ENCODE measurements around the gene WSB1.
"Not testable (repeated sequence)": the region's sequence is repeated elsewhere in the genome, so short reads cannot be mapped to it uniquely, and the experiment has no call there.

WSB1 gene

GRCh38 chr17:27265333-27265732, 28.6 kb upstream of the WSB1 start:
- H3K27ac Mint-ChIP-seq, result no peak overlapping the region

DNA sequence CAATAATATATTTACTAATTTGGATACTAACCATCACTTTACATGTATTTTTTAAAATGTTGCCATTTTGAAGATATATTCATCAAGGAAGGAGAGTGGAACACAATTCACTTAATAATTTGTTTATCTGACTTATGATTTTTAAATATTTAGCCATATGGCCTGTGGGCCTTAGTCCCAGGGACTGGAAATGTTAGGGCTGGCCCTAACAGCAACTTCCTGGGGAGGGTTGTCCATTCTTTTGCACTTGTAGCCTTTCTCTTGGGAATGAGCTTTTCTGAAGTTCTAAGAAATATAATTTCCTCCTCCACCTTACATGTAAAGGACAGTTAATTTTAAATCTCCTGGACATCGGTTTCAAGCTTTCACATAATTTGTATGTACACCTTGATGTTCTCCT, 27.7 kb upstream of the WSB1 start:
- H3K9me3 Mint-ChIP-seq, result no peaks in the 10 kb centered on the region
- DNase-seq (no peak), ATAC-seq (no peak)
- no peaks in the 10 kb centered on the region for H3K36me3 Mint-ChIP-seq (ENCODE audit: low read depth)
- H3K4me3 Mint-ChIP-seq, result no peak overlapping the region
- H3K27ac Mint-ChIP-seq, result no peak overlapping the region
- H3K4me1 Mint-ChIP-seq, result no peaks in the 10 kb centered on the region
- peaks cover 6% of the 10 kb centered on the region for H3K27me3 Mint-ChIP-seq

More at GRCh38 chr17:27265333-27265732, 28.6 kb upstream of the WSB1 start:
- no peak overlapping the region for H3K4me3 Mint-ChIP-seq
- H3K36me3 Mint-ChIP-seq (ENCODE audit: low read depth), result no peaks in the 10 kb centered on the region
- DNase-seq (no peak), ATAC-seq (no peak)
- H3K9me3 Mint-ChIP-seq, result no peaks in the 10 kb centered on the region
- no peaks in the 10 kb centered on the region for H3K4me1 Mint-ChIP-seq
- peaks cover 6% of the 10 kb centered on the region for H3K27me3 Mint-ChIP-seq

DNA sequence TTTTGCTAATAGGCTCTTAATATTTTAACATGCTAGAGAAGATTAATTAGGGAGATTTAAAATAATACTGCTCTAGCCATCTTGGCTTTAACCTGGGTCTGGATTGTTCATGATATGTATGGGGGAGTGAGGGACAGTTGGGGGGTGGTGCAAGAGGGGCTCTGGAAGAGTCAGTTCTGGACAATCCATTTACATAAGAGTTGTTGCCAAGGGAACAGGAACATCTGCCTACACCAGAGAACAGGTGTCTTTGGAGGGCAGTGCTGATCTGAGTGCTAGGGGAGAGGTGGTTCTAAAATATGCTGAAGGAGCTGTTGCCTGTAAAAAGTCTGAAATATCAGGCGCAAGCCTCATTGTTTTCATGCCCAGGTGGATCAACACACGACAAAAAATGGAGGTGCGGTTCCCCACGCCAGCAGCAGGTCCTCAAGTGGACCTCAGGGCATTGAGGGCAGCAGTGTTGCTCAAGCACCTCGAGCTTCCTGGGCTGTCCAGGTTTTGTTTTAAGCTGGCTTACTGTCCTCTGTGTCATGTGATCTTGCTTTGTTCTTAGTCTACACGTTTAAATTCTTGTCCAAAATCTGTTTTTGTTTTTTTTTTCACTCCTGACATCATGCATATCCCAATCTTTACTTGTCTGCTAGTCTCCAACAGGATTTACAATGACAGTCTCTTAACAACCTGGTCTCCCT, 25.4 kb upstream of the WSB1 start:
- DNase-seq (no peak), ATAC-seq (no peak)
- Mint-ChIP-seq H3K4me3 (no peak overlapping the region), H3K27me3 (peaks cover 6% of the 10 kb centered on the region), H3K9me3 (no peaks in the 10 kb centered on the region), H3K36me3 (ENCODE audit: low read depth) (no peaks in the 10 kb centered on the region), H3K4me1 (no peaks in the 10 kb centered on the region), H3K27ac (no peak overlapping the region)

DNA sequence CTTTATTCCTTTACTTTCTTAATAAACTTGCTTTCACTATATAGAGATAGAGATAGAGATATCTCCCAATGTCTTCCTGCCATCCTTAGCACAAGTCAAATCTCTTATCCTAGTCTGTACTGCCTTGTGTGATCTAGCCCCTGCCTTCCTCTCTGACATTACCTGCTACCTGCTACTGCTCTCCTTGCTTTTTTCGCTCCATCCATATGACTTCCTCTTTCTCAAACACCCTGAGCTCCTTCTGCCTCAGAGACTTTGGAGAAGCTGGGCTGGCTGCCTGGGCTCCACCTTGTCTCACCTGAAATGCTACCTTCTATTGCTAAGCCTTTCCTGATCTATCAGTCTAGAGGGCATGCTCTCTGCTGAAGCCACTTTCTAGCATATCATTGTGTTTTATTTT, 24.7 kb upstream of the WSB1 start:
- no peaks in the 10 kb centered on the region for H3K4me1 Mint-ChIP-seq
- H3K4me3 Mint-ChIP-seq, result no peak overlapping the region
- DNase-seq (no peak), ATAC-seq (no peak)
- no peaks in the 10 kb centered on the region for H3K9me3 Mint-ChIP-seq
- peaks cover 6% of the 10 kb centered on the region for H3K27me3 Mint-ChIP-seq
- no peak overlapping the region for H3K27ac Mint-ChIP-seq
- H3K36me3 Mint-ChIP-seq (ENCODE audit: low read depth), result no peaks in the 10 kb centered on the region

DNA sequence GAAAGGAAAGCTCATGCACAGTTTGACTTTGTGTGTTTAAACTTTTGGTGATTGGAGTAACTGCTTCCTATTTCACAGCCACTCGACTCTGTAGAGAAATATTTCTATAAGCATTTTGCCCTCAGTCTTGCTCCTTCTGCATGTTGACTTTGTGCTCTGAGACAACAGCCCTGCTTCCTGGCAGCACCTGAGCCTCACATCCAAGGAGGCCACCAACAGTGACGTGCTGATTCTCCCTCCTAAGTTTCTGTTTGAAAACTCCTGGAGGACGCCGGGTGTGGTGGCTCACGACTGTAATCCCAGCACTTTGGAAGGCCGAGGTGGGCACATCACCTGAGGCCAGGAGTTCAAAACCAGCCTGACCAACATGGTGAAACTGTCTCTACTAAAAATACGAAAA, 23.9 kb upstream of the WSB1 start:
- Mint-ChIP-seq H3K4me3 (no peak overlapping the region), H3K9me3 (no peaks in the 10 kb centered on the region), H3K27me3 (peaks cover 6% of the 10 kb centered on the region), H3K36me3 (ENCODE audit: low read depth) (no peaks in the 10 kb centered on the region), H3K27ac (no peak overlapping the region), H3K4me1 (no peaks in the 10 kb centered on the region)
- DNase-seq (no peak), ATAC-seq (no peak)

DNA sequence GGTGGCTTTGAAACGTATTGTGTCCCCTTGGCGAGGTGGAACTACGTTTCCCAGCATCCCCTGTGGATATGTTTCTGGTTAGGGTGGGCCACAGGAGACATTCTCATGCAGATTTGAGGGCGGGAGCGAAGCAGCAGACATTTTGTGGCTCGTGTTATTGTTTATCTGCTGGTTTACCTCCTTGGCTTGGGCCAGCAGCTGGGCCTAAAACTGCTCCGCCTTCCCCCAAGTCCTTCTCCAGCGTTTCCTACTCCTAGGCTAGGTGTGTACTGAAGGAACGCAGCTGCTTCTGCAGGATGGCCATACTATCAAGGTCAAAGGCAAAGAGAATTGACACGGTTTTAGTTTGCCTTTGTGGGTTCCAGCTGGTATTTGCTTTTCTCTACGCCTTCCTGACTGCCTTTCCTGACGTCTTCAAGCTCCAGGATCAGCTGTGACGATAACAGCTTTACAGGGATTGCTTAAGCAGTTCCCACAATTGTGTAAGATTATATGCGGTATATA, 17.2 kb upstream of the WSB1 start:
- no peak for DNase-seq
- Mint-ChIP-seq H3K27ac (no peak overlapping the region), H3K36me3 (ENCODE audit: low read depth) (no peaks in the 10 kb centered on the region), H3K9me3 (no peaks in the 10 kb centered on the region), H3K27me3 (peaks cover 2% of the 10 kb centered on the region), H3K4me3 (no peak overlapping the region), H3K4me1 (peaks cover 3% of the 10 kb centered on the region)
- ATAC-seq, result no peak

DNA sequence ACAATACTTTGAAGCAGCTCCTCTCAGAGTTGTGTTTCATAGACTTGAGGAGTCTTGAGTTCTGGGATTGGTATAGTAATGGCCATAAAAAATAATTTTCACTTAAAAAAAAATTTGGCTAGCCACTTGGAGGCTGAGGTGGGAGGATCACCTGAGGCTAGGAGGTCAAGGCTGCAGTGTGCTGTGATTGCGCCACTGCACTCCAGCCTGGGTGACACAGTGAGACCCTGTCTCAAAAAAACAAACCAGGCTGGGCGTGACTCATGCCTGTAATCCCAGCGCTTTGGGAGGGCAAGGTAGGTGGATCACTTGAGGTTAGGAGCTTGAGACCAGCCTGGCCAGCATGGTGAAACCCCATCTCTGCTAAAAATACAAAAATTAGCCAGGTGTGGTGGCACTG, 14.8 kb upstream of the WSB1 start:
- H3K27me3 Mint-ChIP-seq; H3K4me1 Mint-ChIP-seq; H3K9me3 Mint-ChIP-seq; H3K36me3 Mint-ChIP-seq (ENCODE audit: low read depth); H3K4me3 Mint-ChIP-seq; ATAC-seq; H3K27ac Mint-ChIP-seq; DNase-seq: not testable (repeated sequence)

- Mint-ChIP-seq H3K36me3 (ENCODE audit: low read depth) (no peaks in the 10 kb centered on the region), H3K4me1 (peaks cover 16% of the 10 kb centered on the region), H3K27ac (no peak overlapping the region), H3K4me3 (no peak overlapping the region), H3K9me3 (no peaks in the 10 kb centered on the region), H3K27me3 (no peaks in the 10 kb centered on the region)
- no peak for ATAC-seq
- no peak for DNase-seq
These were observed 13.4 kb upstream of the WSB1 start for GRCh38 chr17:27280527-27280926.

- Mint-ChIP-seq H3K27me3 (no peaks in the 10 kb centered on the region), H3K27ac (no peak overlapping the region), H3K4me1 (peaks cover 16% of the 10 kb centered on the region), H3K9me3 (no peaks in the 10 kb centered on the region), H3K4me3 (no peak overlapping the region), H3K36me3 (ENCODE audit: low read depth) (no peaks in the 10 kb centered on the region)
- ATAC-seq (no peak), DNase-seq (no peak)
These were observed 12.5 kb upstream of the WSB1 start for GRCh38 chr17:27281438-27281837.

GRCh38 chr17:27282054-27282551, 11.8 kb upstream of the WSB1 start:
- Mint-ChIP-seq H3K4me3 (no peak overlapping the region), H3K27ac (no peak overlapping the region), H3K36me3 (ENCODE audit: low read depth) (no peaks in the 10 kb centered on the region), H3K27me3 (no peaks in the 10 kb centered on the region), H3K4me1 (peaks cover 16% of the 10 kb centered on the region), H3K9me3 (no peaks in the 10 kb centered on the region)
- DNase-seq (no peak), ATAC-seq (no peak)

DNA sequence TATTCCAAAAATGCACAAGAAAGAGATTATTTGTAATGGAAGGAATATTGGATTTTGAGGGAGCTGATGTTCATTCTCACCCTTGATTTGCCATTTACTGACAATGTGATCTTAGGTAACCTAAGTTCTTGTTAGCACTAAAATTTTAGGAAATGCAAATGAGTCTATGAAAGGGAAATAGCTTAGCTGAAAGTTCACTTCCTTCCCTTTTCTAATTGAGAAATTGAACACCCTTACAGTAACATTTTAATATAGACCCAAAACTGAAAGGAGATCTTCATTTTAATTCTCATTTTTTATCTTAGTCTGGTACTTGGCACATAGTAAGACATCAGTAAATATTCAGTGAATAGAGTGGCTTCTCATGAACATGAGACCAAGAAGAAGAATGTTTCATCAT, 10.9 kb upstream of the WSB1 start:
- no peak for ATAC-seq
- no peak for DNase-seq
- Mint-ChIP-seq H3K9me3 (no peaks in the 10 kb centered on the region), H3K4me3 (no peak overlapping the region), H3K27me3 (no peaks in the 10 kb centered on the region), H3K27ac (no peak overlapping the region), H3K4me1 (peaks cover 16% of the 10 kb centered on the region), H3K36me3 (ENCODE audit: low read depth) (no peaks in the 10 kb centered on the region)

DNA sequence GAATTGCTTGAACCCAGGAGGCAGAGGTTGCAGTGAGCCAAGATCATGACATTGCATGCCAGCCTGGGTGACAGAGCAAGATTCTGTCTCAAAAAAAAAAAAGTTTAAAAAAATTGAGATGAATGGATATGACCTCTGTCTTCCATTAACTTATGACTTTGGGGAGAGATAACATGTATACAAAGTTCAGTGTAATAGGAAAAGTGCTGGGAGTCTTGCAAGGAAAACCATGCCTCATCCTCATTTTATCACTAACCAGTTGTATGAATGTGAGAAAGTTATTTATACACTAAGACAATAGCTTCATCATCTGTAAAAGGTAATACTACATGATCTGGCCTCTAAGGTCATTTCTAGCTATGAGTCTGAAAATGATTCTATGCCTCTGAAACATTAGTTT, 10.2 kb upstream of the WSB1 start:
- ATAC-seq (no peak), DNase-seq (no peak)
- Mint-ChIP-seq H3K4me3 (no peak overlapping the region), H3K9me3 (no peaks in the 10 kb centered on the region), H3K27ac (no peak overlapping the region), H3K27me3 (no peaks in the 10 kb centered on the region), H3K36me3 (ENCODE audit: low read depth) (no peaks in the 10 kb centered on the region), H3K4me1 (peaks cover 16% of the 10 kb centered on the region)

DNA sequence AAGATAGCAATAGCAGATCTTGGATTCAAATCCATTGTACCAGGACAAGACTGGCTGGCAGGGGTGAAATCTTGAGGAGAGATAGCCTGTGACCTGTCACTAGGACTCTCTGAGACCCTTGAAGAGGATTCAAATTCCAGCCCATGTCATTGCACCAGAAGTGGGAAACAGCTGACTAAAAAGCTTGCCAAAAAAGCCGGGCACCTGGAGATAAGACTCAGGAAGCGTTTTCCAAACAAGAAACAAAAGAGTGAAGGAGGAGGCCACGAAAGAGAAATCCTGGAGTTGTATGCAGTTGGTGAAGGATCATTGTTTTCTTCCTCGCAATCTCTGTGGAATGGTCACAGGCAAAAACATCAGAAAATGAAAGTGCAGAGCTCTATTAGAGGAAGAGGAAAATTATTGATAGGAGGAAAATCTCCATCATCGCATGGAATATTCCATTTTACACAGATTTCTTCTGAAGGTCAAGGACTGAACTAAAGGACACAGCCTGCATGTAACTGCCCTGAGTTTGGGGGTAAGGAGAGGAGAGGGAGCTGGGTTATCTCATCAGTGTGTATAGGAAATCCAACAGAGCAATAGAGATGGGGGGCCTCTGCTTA, 9.0 kb upstream of the WSB1 start:
- no peaks in the 10 kb centered on the region for H3K36me3 Mint-ChIP-seq (ENCODE audit: low read depth)
- no peaks in the 10 kb centered on the region for H3K9me3 Mint-ChIP-seq
- no peaks in the 10 kb centered on the region for H3K27me3 Mint-ChIP-seq
- no peak for DNase-seq
- H3K4me1 Mint-ChIP-seq, result peaks cover 16% of the 10 kb centered on the region
- no peak overlapping the region for H3K4me3 Mint-ChIP-seq
- no peak overlapping the region for H3K27ac Mint-ChIP-seq
- ATAC-seq, result no peak

DNA sequence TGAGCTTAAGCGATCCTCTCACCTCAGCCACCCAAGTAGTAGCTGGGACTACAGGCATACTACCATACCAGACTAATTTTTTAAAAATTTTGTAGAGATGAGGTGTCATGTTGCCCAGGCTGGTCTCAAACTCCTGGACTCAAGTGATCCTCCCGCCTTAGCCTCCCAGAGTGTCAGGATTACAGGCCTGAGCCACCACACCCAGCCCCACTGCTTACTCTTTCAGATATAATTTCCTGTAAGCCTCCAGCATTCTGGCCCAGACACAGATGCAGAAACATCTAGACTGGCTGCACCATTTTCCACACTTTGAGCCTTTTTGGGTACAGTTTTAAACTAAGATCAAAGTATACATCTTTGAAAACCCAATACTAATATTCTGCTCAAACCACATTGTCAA, 8.4 kb upstream of the WSB1 start:
- Mint-ChIP-seq H3K4me1 (peaks cover 18% of the 10 kb centered on the region), H3K36me3 (ENCODE audit: low read depth) (no peaks in the 10 kb centered on the region), H3K9me3 (no peaks in the 10 kb centered on the region), H3K4me3 (no peak overlapping the region), H3K27me3 (no peaks in the 10 kb centered on the region), H3K27ac (no peak overlapping the region)
- ATAC-seq, result no peak
- DNase-seq, result no peak

GRCh38 chr17:27288183-27288582, 5.7 kb upstream of the WSB1 start:
- ATAC-seq (no peak), DNase-seq (no peak)
- H3K9me3 Mint-ChIP-seq, result no peaks in the 10 kb centered on the region
- H3K27me3 Mint-ChIP-seq, result no peaks in the 10 kb centered on the region
- H3K4me3 Mint-ChIP-seq, result no peak overlapping the region
- H3K36me3 Mint-ChIP-seq (ENCODE audit: low read depth), result no peaks in the 10 kb centered on the region
- no peak overlapping the region for H3K27ac Mint-ChIP-seq
- peaks cover 11% of the 10 kb centered on the region for H3K4me1 Mint-ChIP-seq
